Thyroid gland (tissue), 4 donors: ENCODE results near the gene TRPM6. TPM values are rescaled to one million over a fixed set of nuclear protein-coding genes. Genes with fewer than 3 reads are reported as not detected.

Experiments used
- DNase-seq, 2 donors: peaks; one replicate each; pipeline ENCODE4 v3.0.0-alpha.2; 2019
- H3K27ac ChIP-seq, 3 donors: fragments of 200-600 bp; sonication (generic); 1 replicate in 2 of 3; 2 replicates in 1 of 3; pipeline ENCODE4 v1.5.1; 2016 to 2019; ENCODE audit warnings: mild to moderate bottlenecking in 1 of 3, moderate library complexity in 1 of 3
- H3K27me3 ChIP-seq: fragments of 200-600 bp; sonication (generic); one replicate; pipeline ENCODE4 v1.5.1; 2019
- H3K36me3 ChIP-seq, 2 donors: fragments of 200-600 bp; sonication (generic); one replicate each; pipeline ENCODE4 v1.5.1; 2016 to 2019
- H3K4me1 ChIP-seq, 2 donors: fragments of 200-600 bp; sonication (generic); one replicate each; pipeline ENCODE4 v1.5.1; 2017 to 2019
- H3K4me3 ChIP-seq, 3 donors: fragments of 200-600 bp; sonication (generic); replicated peaks in 1 of 3; 1 replicate in 2 of 3; 2 replicates in 1 of 3; pipeline ENCODE4 v1.5.1; 2016; ENCODE audit warnings: mild to moderate bottlenecking in 1 of 3
- H3K9me3 ChIP-seq: fragments of 200-600 bp; sonication (generic); one replicate; pipeline ENCODE4 v1.5.1; 2017
- POLR2A ChIP-seq, 2 donors: fragments of 450-650 bp; IDR thresholded peaks; one replicate each; pipeline ENCODE4 v1.6.1; 2017; ENCODE audit warnings: antibody characterized with exemption in 2 of 2, mild to moderate bottlenecking in 2 of 2, moderate library complexity in 1 of 2
- WGBS, 2 donors: methylation state at CpG; one replicate each; pipeline ENCODE4 v1.1.5; 2017; 5-methylcytosine and 5-hydroxymethylcytosine counted together
- intact Hi-C: fragments of 100-400 bp; cut with DNase I; formaldehyde crosslinking; loops from one replicate; pipeline ENCODE4 v1.15.1; 2023
- total RNA-seq, 4 donors: library from RNA; depleted of rRNA; stranded (reverse); fragments of >200 nt; gene quantifications; one replicate each; pipeline ENCODE4 v1.2.3, GENCODE V29; 2016
- TF ChIP-seq, protein P1 (sequence below), 6 experiments: fragments of 200-600 bp in 3 of 6; fragments of 450-650 bp in 3 of 6; sonication (generic) in 3 of 6; IDR thresholded peaks; one replicate each; pipeline ENCODE4 v1.5.1; 2016 to 2019; ENCODE audit warnings: antibody characterized with exemption in 6 of 6, mild to moderate bottlenecking in 2 of 6, inconsistent platforms in 1 of 6, moderate library complexity in 1 of 6

The TRPM6 gene
- total RNA-seq, 4 donors from 2014 or later, result 0.44 to 0.83 (median 0.66) TPM

DNA sequence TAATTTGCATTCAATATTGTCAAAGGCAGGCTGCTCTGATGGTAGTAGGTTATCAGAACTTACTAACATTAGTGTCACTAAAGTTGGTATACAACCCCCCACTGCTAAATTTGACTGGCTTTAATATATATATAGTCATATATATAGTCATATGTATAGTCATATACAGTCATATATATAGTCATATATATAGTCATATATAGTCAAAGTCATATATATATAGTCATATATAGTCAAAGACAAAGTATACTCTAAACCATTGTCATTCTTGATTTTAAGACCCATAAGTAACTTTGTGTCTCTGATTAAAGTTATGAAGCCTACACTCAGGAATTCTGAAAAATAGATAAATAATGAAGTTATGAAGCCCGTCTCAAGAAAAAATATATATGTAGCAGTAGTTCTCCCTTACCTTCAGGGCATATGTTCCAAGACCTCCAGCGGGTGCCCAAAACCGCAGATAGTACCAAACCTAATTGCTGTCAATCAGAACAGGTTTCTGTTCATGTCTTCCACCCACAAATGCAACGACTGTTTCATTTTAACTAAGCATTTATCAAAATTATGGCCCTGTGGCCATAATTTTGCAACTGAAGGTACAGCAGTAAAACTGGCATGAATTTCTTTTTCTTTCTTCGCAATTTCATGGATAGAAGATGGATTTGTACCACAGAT, 40.1 kb downstream of the TRPM6 start:
- 91 to 92% methylated on average over 5 of the region's 5 CpGs for WGBS, 2 donors
- no peaks in the 10 kb centered on the region for H3K9me3 ChIP-seq
- no peak overlapping the region for H3K4me3 ChIP-seq
- intact Hi-C loops, result no loop called here
- TF ChIP-seq POLR2A (IDR thresholded peaks at IDR 0.05), result no peak
- TF ChIP-seq, protein P1, sequence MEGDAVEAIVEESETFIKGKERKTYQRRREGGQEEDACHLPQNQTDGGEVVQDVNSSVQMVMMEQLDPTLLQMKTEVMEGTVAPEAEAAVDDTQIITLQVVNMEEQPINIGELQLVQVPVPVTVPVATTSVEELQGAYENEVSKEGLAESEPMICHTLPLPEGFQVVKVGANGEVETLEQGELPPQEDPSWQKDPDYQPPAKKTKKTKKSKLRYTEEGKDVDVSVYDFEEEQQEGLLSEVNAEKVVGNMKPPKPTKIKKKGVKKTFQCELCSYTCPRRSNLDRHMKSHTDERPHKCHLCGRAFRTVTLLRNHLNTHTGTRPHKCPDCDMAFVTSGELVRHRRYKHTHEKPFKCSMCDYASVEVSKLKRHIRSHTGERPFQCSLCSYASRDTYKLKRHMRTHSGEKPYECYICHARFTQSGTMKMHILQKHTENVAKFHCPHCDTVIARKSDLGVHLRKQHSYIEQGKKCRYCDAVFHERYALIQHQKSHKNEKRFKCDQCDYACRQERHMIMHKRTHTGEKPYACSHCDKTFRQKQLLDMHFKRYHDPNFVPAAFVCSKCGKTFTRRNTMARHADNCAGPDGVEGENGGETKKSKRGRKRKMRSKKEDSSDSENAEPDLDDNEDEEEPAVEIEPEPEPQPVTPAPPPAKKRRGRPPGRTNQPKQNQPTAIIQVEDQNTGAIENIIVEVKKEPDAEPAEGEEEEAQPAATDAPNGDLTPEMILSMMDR (IDR thresholded peaks at IDR 0.05), result no peak
- H3K27ac ChIP-seq, result no peak overlapping the region
- no peak for DNase-seq
- no peaks in the 10 kb centered on the region for H3K27me3 ChIP-seq
- no peaks in the 10 kb centered on the region for H3K4me1 ChIP-seq
- no peaks in the 10 kb centered on the region for H3K36me3 ChIP-seq

DNA sequence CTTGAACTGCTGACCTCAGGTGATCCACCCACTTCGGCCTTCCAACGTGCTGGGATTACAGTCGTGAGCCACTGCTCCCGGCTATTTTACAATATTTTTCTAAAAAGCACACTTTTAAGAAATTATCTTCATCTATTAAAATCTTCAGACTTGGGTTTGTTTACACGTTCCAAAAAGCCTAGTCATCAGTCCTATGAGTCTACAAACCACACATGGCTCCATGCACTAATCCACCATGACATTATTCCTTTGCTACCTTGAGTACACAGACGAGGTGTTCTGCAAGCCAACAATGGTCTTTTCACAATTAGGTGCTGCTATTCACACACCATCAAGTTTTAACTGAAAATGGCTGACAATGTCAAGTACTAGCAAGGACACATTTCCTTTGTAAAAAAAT, 41.0 kb downstream of the TRPM6 start:
- TF ChIP-seq POLR2A (IDR thresholded peaks at IDR 0.05), result no peak
- TF ChIP-seq, protein P1 (IDR thresholded peaks at IDR 0.05), result no peak
- no peak for DNase-seq
- Histone ChIP-seq H3K4me3 (no peak overlapping the region), H3K27me3 (no peaks in the 10 kb centered on the region), H3K9me3 (no peaks in the 10 kb centered on the region), H3K27ac (no peak overlapping the region), H3K36me3 (no peaks in the 10 kb centered on the region), H3K4me1 (no peaks in the 10 kb centered on the region)
- intact Hi-C loops, result no loop called here
- WGBS, 2 donors, result 85 to 89% methylated on average over 6 of the region's 6 CpGs

DNA sequence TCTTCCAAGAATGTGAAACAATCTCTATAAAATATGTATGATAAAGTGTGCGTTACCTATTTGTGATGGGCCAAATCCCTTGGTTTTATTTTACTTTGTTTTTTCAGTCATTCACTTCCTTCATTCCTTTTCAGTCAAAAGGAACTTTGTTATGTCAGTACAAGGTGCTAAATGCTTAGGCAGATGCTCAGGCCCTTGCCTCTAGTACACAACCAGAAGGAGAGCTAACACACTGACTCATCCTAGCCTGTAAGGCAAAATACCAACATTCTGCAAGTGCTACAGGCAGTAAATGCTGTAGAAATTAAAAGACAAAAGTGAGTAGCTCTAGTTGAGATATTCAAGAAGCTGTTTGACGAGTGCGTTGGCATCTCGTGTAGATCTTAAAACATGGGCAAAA, 49.4 kb downstream of the TRPM6 start:
- Histone ChIP-seq H3K4me3 (no peak overlapping the region), H3K4me1 (no peaks in the 10 kb centered on the region), H3K36me3 (no peaks in the 10 kb centered on the region), H3K27me3 (no peaks in the 10 kb centered on the region), H3K27ac (no peak overlapping the region), H3K9me3 (no peaks in the 10 kb centered on the region)
- TF ChIP-seq POLR2A (IDR thresholded peaks at IDR 0.05), result no peak
- TF ChIP-seq, protein P1 (IDR thresholded peaks at IDR 0.05), result no peak
- no peak for DNase-seq
- intact Hi-C loops, result no loop called here
- WGBS, 2 donors, result 91 to 92% methylated on average over 4 of the region's 4 CpGs

DNA sequence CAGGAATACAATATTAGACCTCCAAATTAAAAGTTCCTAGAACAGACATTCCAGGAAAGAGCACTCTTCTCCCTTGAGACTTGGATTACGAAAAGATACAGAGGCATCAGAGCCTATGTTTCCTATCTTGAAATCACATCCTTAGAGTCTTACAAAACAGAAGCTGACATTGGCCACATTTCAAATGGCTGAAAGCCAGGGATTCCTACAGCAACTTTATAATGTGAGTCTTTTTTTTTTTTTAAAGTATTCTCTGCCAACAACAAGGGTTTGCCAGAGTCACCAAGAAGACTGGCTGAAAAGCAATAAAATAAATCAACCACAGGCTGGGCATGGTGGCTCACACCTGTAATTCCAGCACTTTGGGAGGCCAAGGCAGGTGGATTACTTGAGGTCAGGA, 63.1 kb downstream of the TRPM6 start:
- no peaks in the 10 kb centered on the region for H3K27me3 ChIP-seq
- H3K9me3 ChIP-seq, result no peaks in the 10 kb centered on the region
- DNase-seq, result peak; percentile 32
- H3K36me3 ChIP-seq, result no peaks in the 10 kb centered on the region
- no peak overlapping the region for H3K27ac ChIP-seq
- H3K4me3 ChIP-seq, result no peak overlapping the region
- intact Hi-C loops, result no loop called here
- WGBS, 2 donors, result 23 to 34% methylated on average over 1 of the region's 1 CpG
- TF ChIP-seq, protein P1 (IDR thresholded peaks at IDR 0.05), result no peak
- no peak for TF ChIP-seq POLR2A (IDR thresholded peaks at IDR 0.05)
- no peaks in the 10 kb centered on the region for H3K4me1 ChIP-seq

DNA sequence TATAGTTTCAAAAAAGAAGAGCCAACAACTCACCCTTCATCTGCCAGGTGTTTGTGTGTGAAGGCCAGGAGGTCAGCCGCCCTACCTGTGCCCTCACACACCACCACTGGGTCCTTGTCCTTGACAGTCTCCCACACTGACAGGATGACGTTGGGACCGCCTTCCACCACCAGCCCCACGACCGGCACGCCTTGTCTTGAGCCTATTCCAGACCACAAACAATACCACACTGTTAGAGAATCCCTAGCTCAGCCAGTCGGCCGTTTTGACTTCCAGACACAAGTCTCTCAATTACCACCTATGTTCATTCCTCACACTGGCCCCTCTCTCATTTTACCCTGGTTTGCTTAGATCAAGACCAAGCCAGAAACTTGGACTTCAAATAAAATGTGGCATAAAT, 66.1 kb downstream of the TRPM6 start:
- Histone ChIP-seq H3K27ac (no peak overlapping the region), H3K36me3 (no peaks in the 10 kb centered on the region), H3K27me3 (no peaks in the 10 kb centered on the region), H3K4me1 (no peaks in the 10 kb centered on the region), H3K9me3 (no peaks in the 10 kb centered on the region), H3K4me3 (no peak overlapping the region)
- DNase-seq, result no peak
- 80 to 81% methylated on average over 8 of the region's 8 CpGs for WGBS, 2 donors
- TF ChIP-seq, protein P1 (IDR thresholded peaks at IDR 0.05), result no peak
- no peak for TF ChIP-seq POLR2A (IDR thresholded peaks at IDR 0.05)
- intact Hi-C loops, result no loop called here
